ENCODE results near the gene MYDGF. TPM values are rescaled to one million over a fixed set of nuclear protein-coding genes. Genes with fewer than 3 reads are reported as not detected.

MYDGF gene
- total and polyA plus RNA-seq, 2 of the 13 experiments (the other 11 are each of a cell fraction or from before 2014, with no cell fraction given): 116 to 198 TPM

DNA sequence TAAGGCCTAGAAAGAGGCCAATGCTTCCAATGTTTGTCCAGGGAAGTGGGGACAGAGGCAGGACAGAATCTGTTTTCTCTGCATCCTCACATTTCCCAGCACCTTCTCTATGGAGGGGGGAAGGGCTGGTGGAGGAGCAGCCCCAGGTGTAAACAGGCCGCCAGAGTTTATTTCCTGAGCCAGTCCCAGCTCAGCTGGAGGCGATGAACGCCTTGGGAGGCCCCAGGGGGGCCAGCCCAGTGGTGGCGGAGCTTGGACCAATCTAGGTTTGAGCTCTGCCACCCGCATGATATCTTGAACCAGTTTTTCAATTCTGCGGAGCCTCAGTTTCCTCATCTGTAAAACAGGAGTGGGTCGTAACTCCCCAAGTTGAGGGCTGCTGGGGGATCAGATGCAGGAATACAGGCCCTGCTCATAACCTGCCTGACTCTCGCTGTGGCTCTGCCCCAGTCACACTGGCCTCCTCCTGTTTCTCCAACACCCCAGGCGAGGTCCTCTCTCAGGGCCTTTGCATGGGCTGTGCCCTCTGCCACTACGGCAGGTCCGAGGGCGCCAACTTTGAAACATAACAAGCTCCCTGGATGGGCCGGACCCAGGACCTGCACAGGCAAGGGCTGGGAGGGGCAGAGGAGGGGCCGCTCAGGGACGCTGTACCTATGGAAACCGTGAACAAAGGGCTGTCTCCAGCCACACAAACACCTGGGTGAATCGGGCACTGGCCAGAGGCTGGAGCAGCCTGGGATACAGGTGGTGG, 29.7 kb downstream of the MYDGF start:
- intact Hi-C loops (cut with micrococcal nuclease; ENCODE audit: unreplicated experiment) (no loop called here), in situ Hi-C loops (cut with HindIII; ENCODE audit: extremely low pct_ligation_motif_present, low pct_unique_long_range_greater_than_20kb) (no loop called here)
- no peaks in the 10 kb centered on the region; a peak in 1 of 5 replicates for H3K27me3 ChIP-seq (ENCODE audit: control insufficient read depth in 1 of 2, insufficient read depth in 2 of 2, low read length in 2 of 2)
- H3K4me3 ChIP-seq (replicated peaks in 1 of 3; ENCODE audit: insufficient read depth in 1 of 3, low read depth in 2 of 3, low read length in 3 of 3): peak overlapping the region; percentile 80 to 99 (median 98)
- no peaks in the 10 kb centered on the region for H3K9me3 ChIP-seq (ENCODE audit: low read length)
- H3K4me2 ChIP-seq (ENCODE audit: low read depth, low read length): peak overlapping the region; percentile 74
- ATAC-seq (peak; percentile 65), DNase-seq (ENCODE audit: low spot score) (peak; percentile 66), FAIRE-seq (no peak)
- CTCF ChIA-PET (ENCODE audit: low intra/inter-chr PET ratio, low total read pairs): no interaction called here
- POLR2A ChIA-PET: interaction anchor here (0.9 to 1.4 kb wide), 3 partner anchors 31 to 77 kb away, joined by 3 read pairs; no protein-coding TSS in a partner anchor
- H3K79me2 ChIP-seq (ENCODE audit: insufficient read depth, low read length): peaks cover 33% of the 10 kb centered on the region
- peaks cover 38% of the 10 kb centered on the region for H3K4me1 ChIP-seq (ENCODE audit: insufficient read depth, low read length)
- H4K20me1 ChIP-seq (ENCODE audit: insufficient read depth, low read length): peaks cover 9% of the 10 kb centered on the region; the same call in 1 of the 2 replicates
- TSS peak; percentile 62 for BruUV-seq (replicated peaks)
- no peaks in the 10 kb centered on the region for H3K36me3 ChIP-seq (replicated peaks in 1 of 2; ENCODE audit: control insufficient read depth in 1 of 2, insufficient read depth in 2 of 2, low read length in 2 of 2)
- peak overlapping the region; percentile 98 for H3K9ac ChIP-seq (ENCODE audit: insufficient read depth, low read depth, low read length)
- WGBS (ENCODE audit: low lambda C conversion rate): 9% methylated on average over 4 of the region's 17 CpGs
- H2AFZ ChIP-seq (ENCODE audit: low read length): no peak overlapping the region
- H3K27ac ChIP-seq (ENCODE audit: extremely low read length, insufficient read depth, low read length): peak overlapping the region; percentile 90
- TF ChIP-seq NCOA2 (CRISPR knock-in tag; IDR thresholded peaks at IDR 0.05) (no peak), TFDP2 (CRISPR knock-in tag; IDR thresholded peaks at IDR 0.05) (peak; percentile 81; the same call in 1 of the 2 replicates), HNRNPL (IDR thresholded peaks at IDR 0.05; ENCODE audit: low read depth, low read length) (0 out of 2 replicates have a peak, but pooled peaks have one; percentile 26), SSRP1 (CRISPR knock-in tag; IDR thresholded peaks at IDR 0.05) (no peak), ZFX (CRISPR knock-in tag; IDR thresholded peaks at IDR 0.05; ENCODE audit: low read depth) (peak; percentile 33; the same call in 1 of the 2 replicates), TCF12 (IDR thresholded peaks at IDR 0.05) (no peak), TCF12 (CRISPR knock-in tag; IDR thresholded peaks at IDR 0.05) (no peak), POLR2A (IDR thresholded peaks at IDR 0.05; ENCODE audit: insufficient read depth in 1 of 2, low read depth in 2 of 2, low read length in 2 of 2) (0 out of 4 replicates have a peak, but pooled peaks of 1 of the 2 experiments have one; percentile 10), RFX3 (CRISPR knock-in tag; IDR thresholded peaks at IDR 0.05) (peak; percentile 69), ARNTL (CRISPR knock-in tag; IDR thresholded peaks at IDR 0.05) (0 out of 2 replicates have a peak, but pooled peaks have one; percentile 14), ZBTB26 (CRISPR knock-in tag; IDR thresholded peaks at IDR 0.05; ENCODE audit: borderline replicate concordance) (no peak)
- TF ChIP-seq, protein P1, sequence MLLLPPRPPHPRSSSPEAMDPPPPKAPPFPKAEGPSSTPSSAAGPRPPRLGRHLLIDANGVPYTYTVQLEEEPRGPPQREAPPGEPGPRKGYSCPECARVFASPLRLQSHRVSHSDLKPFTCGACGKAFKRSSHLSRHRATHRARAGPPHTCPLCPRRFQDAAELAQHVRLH (CRISPR knock-in tag; IDR thresholded peaks at IDR 0.05; ENCODE audit: borderline replicate concordance, low read depth): 0 out of 2 replicates have a peak, but pooled peaks have one; percentile 23
- TF ChIP-seq, protein P2, sequence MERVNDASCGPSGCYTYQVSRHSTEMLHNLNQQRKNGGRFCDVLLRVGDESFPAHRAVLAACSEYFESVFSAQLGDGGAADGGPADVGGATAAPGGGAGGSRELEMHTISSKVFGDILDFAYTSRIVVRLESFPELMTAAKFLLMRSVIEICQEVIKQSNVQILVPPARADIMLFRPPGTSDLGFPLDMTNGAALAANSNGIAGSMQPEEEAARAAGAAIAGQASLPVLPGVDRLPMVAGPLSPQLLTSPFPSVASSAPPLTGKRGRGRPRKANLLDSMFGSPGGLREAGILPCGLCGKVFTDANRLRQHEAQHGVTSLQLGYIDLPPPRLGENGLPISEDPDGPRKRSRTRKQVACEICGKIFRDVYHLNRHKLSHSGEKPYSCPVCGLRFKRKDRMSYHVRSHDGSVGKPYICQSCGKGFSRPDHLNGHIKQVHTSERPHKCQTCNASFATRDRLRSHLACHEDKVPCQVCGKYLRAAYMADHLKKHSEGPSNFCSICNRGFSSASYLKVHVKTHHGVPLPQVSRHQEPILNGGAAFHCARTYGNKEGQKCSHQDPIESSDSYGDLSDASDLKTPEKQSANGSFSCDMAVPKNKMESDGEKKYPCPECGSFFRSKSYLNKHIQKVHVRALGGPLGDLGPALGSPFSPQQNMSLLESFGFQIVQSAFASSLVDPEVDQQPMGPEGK (CRISPR knock-in tag; IDR thresholded peaks at IDR 0.05): peak; percentile 69; the same call in 1 of the 2 replicates

Data from HepG2 (cell line).